ACHN (cell line): ENCODE results near the gene RNF212.

Source experiments
- DNase-seq: peaks from one replicate; pipeline ENCODE4 v3.0.0-alpha.2; 2015
- in situ Hi-C: cut with HindIII; loops from 2 replicates; pipeline ENCODE4 v1.10.0; 2017; ENCODE audit warnings: low sequenced_read_pairs, low pct_ligation_motif_present, low pct_unique_long_range_greater_than_20kb

The RNF212 gene

GRCh38 chr4:1030559-1030958 lies 82.8 kb downstream of the RNF212 start:
- in situ Hi-C loops: no loop called here

GRCh38 chr4:1030031-1030430 lies 83.3 kb downstream of the RNF212 start:
- no peak for DNase-seq
- in situ Hi-C loops: no loop called here

More at GRCh38 chr4:1030559-1030958, 82.8 kb downstream of the RNF212 start:
- DNase-seq: no peak

GRCh38 chr4:1029529-1029928 lies 83.8 kb downstream of the RNF212 start:
- in situ Hi-C loops: no loop called here
- no peak for DNase-seq

GRCh38 chr4:1028574-1029220 lies 84.7 kb downstream of the RNF212 start:
- DNase-seq: no peak
- in situ Hi-C loops: no loop called here

GRCh38 chr4:1027915-1028238 lies 85.5 kb downstream of the RNF212 start:
- in situ Hi-C loops: no loop called here

GRCh38 chr4:1027219-1027914 lies 86.0 kb downstream of the RNF212 start:
- in situ Hi-C loops: no loop called here
- DNase-seq: no peak

More at GRCh38 chr4:1027915-1028238, 85.5 kb downstream of the RNF212 start:
- no peak for DNase-seq

- DNase-seq: peak; percentile 34
- in situ Hi-C loops: no loop called here
Observed at GRCh38 chr4:1026115-1026514, 87.2 kb downstream of the RNF212 start.

GRCh38 chr4:1024882-1025545 lies 88.3 kb downstream of the RNF212 start:
- no peak for DNase-seq
- in situ Hi-C loops: no loop called here

- no peak for DNase-seq
Observed at GRCh38 chr4:1023895-1024740, 89.2 kb downstream of the RNF212 start.

GRCh38 chr4:1023075-1023640 lies 90.2 kb downstream of the RNF212 start:
- no peak for DNase-seq
- in situ Hi-C loops: no loop called here

More at GRCh38 chr4:1023895-1024740, 89.2 kb downstream of the RNF212 start:
- in situ Hi-C loops: no loop called here

GRCh38 chr4:1022739-1023066 lies 90.7 kb downstream of the RNF212 start:
- DNase-seq: no peak
- in situ Hi-C loops: no loop called here

GRCh38 chr4:1022051-1022738 lies 91.2 kb downstream of the RNF212 start:
- no peak for DNase-seq
- in situ Hi-C loops: no loop called here
